Panc1 (cell line): Measurements from ENCODE around the gene CHTF8. TPM values are rescaled to one million over a fixed set of nuclear protein-coding genes. Genes with fewer than 3 reads are reported as not detected.
"Not testable (repeated sequence)": the region's sequence is repeated elsewhere in the genome, so short reads cannot be mapped to it uniquely, and the experiment has no call there.

Source experiments
- ATAC-seq: fragments of 200-7000 bp; cut with Tn5 transposase; 2 replicates; pipeline ENCODE4 v1.9.1; 2020; ENCODE audit warnings: mild to moderate bottlenecking, moderate library complexity
- BruUV-seq: library from RNA; stranded (reverse); fragments of 400-500 nt; replicated peaks from 2 replicates; lab custom pipeline; 2021; lab: Mats Ljungman, UMichigan
- CTCF ChIA-PET: fragments of 300-600 bp; sonication (Branson Sonifier 250); formaldehyde crosslinking; loops from one replicate; lab custom pipeline; 2022; ENCODE audit warnings: antibody characterized with exemption; lab: Charles Lee
- POLR2A ChIA-PET: fragments of 300-600 bp; sonication (Branson Sonifier 250); formaldehyde crosslinking; loops from one replicate; lab custom pipeline; 2022; ENCODE audit warnings: antibody characterized with exemption; lab: Charles Lee
- DNase-seq: peaks from one replicate; pipeline ENCODE4 v3.0.0-alpha.2; 2010; ENCODE audit warnings: low read depth, low spot score
- H3K27ac ChIP-seq: 2 replicates; pipeline ENCODE4 v1.5.1; 2011; ENCODE audit warnings: mild to moderate bottlenecking, low read length, inconsistent platforms
- H3K27me3 ChIP-seq: fragments of 200-500 bp; sonication (Bioruptor generic); 2 replicates; pipeline ENCODE4 v1.6.0; 2014; ENCODE audit warnings: low read length, inconsistent platforms; ENCODE audit not compliant: control insufficient read depth, insufficient read depth
- H3K36me3 ChIP-seq: fragments of 200-500 bp; sonication (Bioruptor generic); 2 replicates; pipeline ENCODE4 v1.5.1; 2014; ENCODE audit warnings: inconsistent platforms, mild to moderate bottlenecking, low read length, moderate library complexity; ENCODE audit not compliant: control insufficient read depth, insufficient read depth
- H3K4me1 ChIP-seq: 2 replicates; pipeline ENCODE4 v1.5.1; 2011; ENCODE audit warnings: inconsistent platforms, mild to moderate bottlenecking, low read length, moderate library complexity; ENCODE audit not compliant: control insufficient read depth, insufficient read depth
- H3K4me3 ChIP-seq, 2 experiments: 2 replicates each; pipeline ENCODE4 v1.5.1; 2011 to 2012; ENCODE audit warnings: low read depth in 2 of 2, low read length in 2 of 2, mild to moderate bottlenecking in 2 of 2, inconsistent platforms in 1 of 2, moderate library complexity in 1 of 2
- H3K9me3 ChIP-seq: fragments of 200-500 bp; sonication (Bioruptor generic); 2 replicates; pipeline ENCODE4 v1.5.1; 2014; ENCODE audit warnings: low read depth, mild to moderate bottlenecking, inconsistent platforms, low read length, moderate library complexity; ENCODE audit not compliant: control insufficient read depth, insufficient read depth
- CTCF ChIP-seq: fragments of 450-650 bp; IDR thresholded peaks from 2 replicates; pipeline ENCODE4 v1.5.1; 2017; ENCODE audit warnings: mild to moderate bottlenecking
- POLR2AphosphoS5 ChIP-seq: IDR thresholded peaks from 2 replicates; pipeline ENCODE4 v1.6.1; 2012; ENCODE audit warnings: mild to moderate bottlenecking, low read depth, low read length, moderate library complexity
- SIN3A ChIP-seq: IDR thresholded peaks from 2 replicates; pipeline ENCODE4 v1.6.1; 2012; ENCODE audit warnings: low read depth, mild to moderate bottlenecking, low read length, moderate library complexity, borderline replicate concordance; ENCODE audit not compliant: insufficient read depth
- TCF7L2 ChIP-seq: IDR thresholded peaks from 2 replicates; pipeline ENCODE4 v1.6.1; 2011; ENCODE audit warnings: mild to moderate bottlenecking, low read depth, low read length, inconsistent platforms
- in situ Hi-C: cut with HindIII; loops from 2 replicates; pipeline ENCODE4 v1.10.0; 2016; ENCODE audit warnings: low sequenced_read_pairs, low pct_unique_long_range_greater_than_20kb
- intact Hi-C: fragments of 100-400 bp; cut with micrococcal nuclease; formaldehyde crosslinking; loops from one replicate; pipeline ENCODE4 v1.10.0; 2022; ENCODE audit not compliant: unreplicated experiment
- total RNA-seq: library from RNA; stranded (reverse); gene quantifications from one replicate; pipeline ENCODE4 v1.2.1, GENCODE V29; 2021; ENCODE audit not compliant: unreplicated experiment
- TF ChIP-seq, protein P1 (sequence below), 2 experiments: IDR thresholded peaks; 2 replicates each; pipeline ENCODE4 v1.6.1; 2011 to 2012; ENCODE audit warnings: low read depth in 2 of 2, control low read depth in 1 of 2, low read length in 1 of 2, mild to moderate bottlenecking in 1 of 2, moderate library complexity in 1 of 2; ENCODE audit not compliant: insufficient read depth in 1 of 2

Gene CHTF8
- total RNA-seq, 1 experiment from 2014 or later, result 116 TPM

GRCh38 chr16:69150146-69150865 lies 17.9 kb upstream of the CHTF8 start:
- Histone ChIP-seq H3K36me3 (peaks cover 18% of the 10 kb centered on the region), H3K27me3 (no peaks in the 10 kb centered on the region), H3K27ac (no peak overlapping the region), H3K4me1 (no peaks in the 10 kb centered on the region), H3K9me3 (no peaks in the 10 kb centered on the region), H3K4me3 (no peak overlapping the region)
- no TSS peak for BruUV-seq
- DNase-seq, result no peak
- ChIA-PET CTCF (interaction anchor here (0.6 to 1.0 kb wide), 4 partner anchors 13 to 212 kb away, joined by 3 to 4 read pairs (median 4); no protein-coding TSS in a partner anchor), POLR2A (no interaction called here)
- TF ChIP-seq POLR2AphosphoS5 (no peak), SIN3A (no peak), TCF7L2 (no peak), CTCF (peak; percentile 73)
- TF ChIP-seq, protein P1, sequence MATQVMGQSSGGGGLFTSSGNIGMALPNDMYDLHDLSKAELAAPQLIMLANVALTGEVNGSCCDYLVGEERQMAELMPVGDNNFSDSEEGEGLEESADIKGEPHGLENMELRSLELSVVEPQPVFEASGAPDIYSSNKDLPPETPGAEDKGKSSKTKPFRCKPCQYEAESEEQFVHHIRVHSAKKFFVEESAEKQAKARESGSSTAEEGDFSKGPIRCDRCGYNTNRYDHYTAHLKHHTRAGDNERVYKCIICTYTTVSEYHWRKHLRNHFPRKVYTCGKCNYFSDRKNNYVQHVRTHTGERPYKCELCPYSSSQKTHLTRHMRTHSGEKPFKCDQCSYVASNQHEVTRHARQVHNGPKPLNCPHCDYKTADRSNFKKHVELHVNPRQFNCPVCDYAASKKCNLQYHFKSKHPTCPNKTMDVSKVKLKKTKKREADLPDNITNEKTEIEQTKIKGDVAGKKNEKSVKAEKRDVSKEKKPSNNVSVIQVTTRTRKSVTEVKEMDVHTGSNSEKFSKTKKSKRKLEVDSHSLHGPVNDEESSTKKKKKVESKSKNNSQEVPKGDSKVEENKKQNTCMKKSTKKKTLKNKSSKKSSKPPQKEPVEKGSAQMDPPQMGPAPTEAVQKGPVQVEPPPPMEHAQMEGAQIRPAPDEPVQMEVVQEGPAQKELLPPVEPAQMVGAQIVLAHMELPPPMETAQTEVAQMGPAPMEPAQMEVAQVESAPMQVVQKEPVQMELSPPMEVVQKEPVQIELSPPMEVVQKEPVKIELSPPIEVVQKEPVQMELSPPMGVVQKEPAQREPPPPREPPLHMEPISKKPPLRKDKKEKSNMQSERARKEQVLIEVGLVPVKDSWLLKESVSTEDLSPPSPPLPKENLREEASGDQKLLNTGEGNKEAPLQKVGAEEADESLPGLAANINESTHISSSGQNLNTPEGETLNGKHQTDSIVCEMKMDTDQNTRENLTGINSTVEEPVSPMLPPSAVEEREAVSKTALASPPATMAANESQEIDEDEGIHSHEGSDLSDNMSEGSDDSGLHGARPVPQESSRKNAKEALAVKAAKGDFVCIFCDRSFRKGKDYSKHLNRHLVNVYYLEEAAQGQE (IDR thresholded peaks at IDR 0.05; ENCODE audit: insufficient read depth in 1 of 2, low read depth in 2 of 2, low read length in 1 of 2), result no peak
- intact Hi-C loops, result loop anchor here (5.0 kb wide), 1 partner anchor 137 kb away; no protein-coding TSS in a partner anchor
- in situ Hi-C loops, result no loop called here
- ATAC-seq, result peak; percentile 90

DNA sequence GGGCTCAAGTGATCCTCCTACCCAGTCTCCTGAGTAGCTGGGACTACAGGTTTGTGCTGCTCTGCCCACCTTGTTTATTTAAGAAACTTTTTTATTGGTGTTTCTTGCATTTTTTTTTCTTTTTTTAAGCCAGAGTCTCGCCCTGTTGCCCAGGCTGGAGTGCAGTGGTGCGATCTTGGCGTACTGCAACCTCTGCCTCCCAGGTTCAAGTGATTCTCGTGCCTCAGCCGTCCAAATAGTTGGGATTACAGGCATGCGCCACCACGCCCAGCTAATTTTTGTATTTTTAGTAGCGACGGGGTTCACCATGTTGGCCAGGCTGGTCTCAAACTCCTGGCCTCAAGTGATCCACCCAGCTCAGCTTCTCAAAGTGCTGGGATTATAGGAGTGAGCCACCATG lies 17.2 kb upstream of the CHTF8 start:
- in situ Hi-C loops, result not testable (repeated sequence)

DNA sequence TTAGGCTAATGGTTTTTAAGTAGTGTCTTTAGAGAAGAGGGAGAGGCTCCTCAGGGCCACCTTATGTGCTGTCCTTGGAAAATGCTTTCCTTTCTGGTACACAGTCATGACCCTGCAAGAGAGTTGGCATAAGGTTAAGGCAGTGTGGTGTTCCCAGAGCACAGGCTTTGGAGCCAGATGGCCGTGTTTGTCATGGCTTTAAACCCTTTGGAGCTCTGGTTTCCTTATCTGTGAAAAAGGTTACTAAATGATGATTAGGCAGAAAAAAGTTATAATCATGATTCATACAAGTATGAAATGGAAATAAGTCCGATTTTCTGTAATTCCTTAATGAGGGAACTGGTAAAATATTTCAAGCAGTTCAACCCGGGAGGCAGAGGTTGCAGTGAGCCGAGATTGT lies 13.3 kb upstream of the CHTF8 start:
- peaks cover 13% of the 10 kb centered on the region for H3K36me3 ChIP-seq
- H3K4me1 ChIP-seq, result no peaks in the 10 kb centered on the region
- CTCF ChIA-PET, result no interaction called here
- H3K9me3 ChIP-seq, result no peaks in the 10 kb centered on the region
- in situ Hi-C loops, result no loop called here
- DNase-seq, result no peak
- POLR2A ChIA-PET, result no interaction called here
- TF ChIP-seq SIN3A (no peak), POLR2AphosphoS5 (no peak), TCF7L2 (no peak), CTCF (no peak)
- TF ChIP-seq, protein P1 (IDR thresholded peaks at IDR 0.05; ENCODE audit: insufficient read depth in 1 of 2, low read depth in 2 of 2, low read length in 1 of 2), result no peak
- no peaks in the 10 kb centered on the region for H3K27me3 ChIP-seq
- intact Hi-C loops, result no loop called here
- BruUV-seq, result TSS peak; percentile 41
- no peak overlapping the region for H3K4me3 ChIP-seq
- ATAC-seq, result no peak
- no peak overlapping the region for H3K27ac ChIP-seq

More for the DNA sequence above, 17.2 kb upstream of the CHTF8 start:
- not testable (repeated sequence) for BruUV-seq, H3K27me3 ChIP-seq, DNase-seq, H3K4me3 ChIP-seq, H3K9me3 ChIP-seq, H3K27ac ChIP-seq, H3K4me1 ChIP-seq, ATAC-seq
- CTCF ChIA-PET, result interaction anchor here (0.9 to 1.0 kb wide), 2 partner anchors 138 to 514 kb away, joined by 4 read pairs; no protein-coding TSS in a partner anchor
- intact Hi-C loops, result loop anchor here (5.0 kb wide), 1 partner anchor 138 kb away; no protein-coding TSS in a partner anchor
- POLR2A ChIA-PET, result interaction anchor here (0.6 kb wide), 1 partner anchor 41 kb away, joined by 3 read pairs; no protein-coding TSS in a partner anchor
- H3K36me3 ChIP-seq, result peaks cover 18% of the 10 kb centered on the region
